Measurements from ENCODE around the gene TGFBR1.

The TGFBR1 gene

DNA sequence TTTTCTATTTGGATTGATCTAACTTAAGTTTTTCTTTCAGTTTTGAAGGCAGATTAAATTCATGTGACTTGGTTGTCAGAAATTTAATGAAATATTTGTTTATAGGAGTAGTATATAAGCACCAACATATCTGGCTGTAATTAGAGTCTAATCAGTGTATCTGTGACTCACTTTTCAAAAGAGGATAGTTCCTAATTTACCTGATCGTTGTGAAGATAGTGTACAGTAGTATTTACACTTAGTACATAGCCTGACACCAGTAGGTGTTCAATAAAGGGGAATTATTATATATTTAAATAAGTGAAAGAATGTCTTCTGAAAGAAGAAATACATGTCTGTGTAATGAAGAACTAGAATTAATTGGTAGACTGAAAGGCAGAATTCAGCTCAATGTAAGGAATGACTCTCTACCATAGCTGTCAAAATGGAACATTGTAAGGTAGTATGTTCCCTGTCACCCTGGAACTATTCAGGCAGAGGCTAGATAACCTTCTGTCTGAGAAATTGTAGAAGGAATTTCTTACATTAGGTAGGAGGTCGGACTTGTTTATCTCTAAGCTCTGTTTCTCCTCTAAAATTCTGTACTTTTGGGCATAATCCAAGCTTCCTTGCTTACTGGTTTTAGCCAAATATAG is 8.6 kb downstream of the TGFBR1 start:
- no peak for DNase-seq (ENCODE audit: low read depth, low spot score)
- TF ChIP-seq, protein P1, sequence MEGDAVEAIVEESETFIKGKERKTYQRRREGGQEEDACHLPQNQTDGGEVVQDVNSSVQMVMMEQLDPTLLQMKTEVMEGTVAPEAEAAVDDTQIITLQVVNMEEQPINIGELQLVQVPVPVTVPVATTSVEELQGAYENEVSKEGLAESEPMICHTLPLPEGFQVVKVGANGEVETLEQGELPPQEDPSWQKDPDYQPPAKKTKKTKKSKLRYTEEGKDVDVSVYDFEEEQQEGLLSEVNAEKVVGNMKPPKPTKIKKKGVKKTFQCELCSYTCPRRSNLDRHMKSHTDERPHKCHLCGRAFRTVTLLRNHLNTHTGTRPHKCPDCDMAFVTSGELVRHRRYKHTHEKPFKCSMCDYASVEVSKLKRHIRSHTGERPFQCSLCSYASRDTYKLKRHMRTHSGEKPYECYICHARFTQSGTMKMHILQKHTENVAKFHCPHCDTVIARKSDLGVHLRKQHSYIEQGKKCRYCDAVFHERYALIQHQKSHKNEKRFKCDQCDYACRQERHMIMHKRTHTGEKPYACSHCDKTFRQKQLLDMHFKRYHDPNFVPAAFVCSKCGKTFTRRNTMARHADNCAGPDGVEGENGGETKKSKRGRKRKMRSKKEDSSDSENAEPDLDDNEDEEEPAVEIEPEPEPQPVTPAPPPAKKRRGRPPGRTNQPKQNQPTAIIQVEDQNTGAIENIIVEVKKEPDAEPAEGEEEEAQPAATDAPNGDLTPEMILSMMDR (IDR thresholded peaks at IDR 0.05; ENCODE audit: low read depth, low read length) = no peak
- H3K4me3 ChIP-seq (ENCODE audit: low read depth, low read length) = no peak overlapping the region
- in situ Hi-C loops (cut with HindIII; ENCODE audit: low sequenced_read_pairs) = no loop called here

GRCh38 chr9:99114049-99114440 is 9.1 kb downstream of the TGFBR1 start:
- in situ Hi-C loops (cut with HindIII; ENCODE audit: low sequenced_read_pairs) = no loop called here
- no peak overlapping the region for H3K4me3 ChIP-seq (ENCODE audit: low read depth, low read length)
- no peak for DNase-seq (ENCODE audit: low read depth, low spot score)
- TF ChIP-seq, protein P1 (IDR thresholded peaks at IDR 0.05; ENCODE audit: low read depth, low read length) = no peak

GRCh38 chr9:99114846-99115500 is 10.1 kb downstream of the TGFBR1 start:
- in situ Hi-C loops (cut with HindIII; ENCODE audit: low sequenced_read_pairs) = no loop called here
- TF ChIP-seq, protein P1 (IDR thresholded peaks at IDR 0.05; ENCODE audit: low read depth, low read length) = no peak
- DNase-seq (ENCODE audit: low read depth, low spot score) = no peak
- no peak overlapping the region for H3K4me3 ChIP-seq (ENCODE audit: low read depth, low read length)

- TF ChIP-seq, protein P1 (IDR thresholded peaks at IDR 0.05; ENCODE audit: low read depth, low read length) = no peak
- DNase-seq (ENCODE audit: low read depth, low spot score) = no peak
- H3K4me3 ChIP-seq (ENCODE audit: low read depth, low read length) = no peak overlapping the region
- in situ Hi-C loops (cut with HindIII; ENCODE audit: low sequenced_read_pairs) = no loop called here
Measured at GRCh38 chr9:99116003-99116411, 11.1 kb downstream of the TGFBR1 start.

DNA sequence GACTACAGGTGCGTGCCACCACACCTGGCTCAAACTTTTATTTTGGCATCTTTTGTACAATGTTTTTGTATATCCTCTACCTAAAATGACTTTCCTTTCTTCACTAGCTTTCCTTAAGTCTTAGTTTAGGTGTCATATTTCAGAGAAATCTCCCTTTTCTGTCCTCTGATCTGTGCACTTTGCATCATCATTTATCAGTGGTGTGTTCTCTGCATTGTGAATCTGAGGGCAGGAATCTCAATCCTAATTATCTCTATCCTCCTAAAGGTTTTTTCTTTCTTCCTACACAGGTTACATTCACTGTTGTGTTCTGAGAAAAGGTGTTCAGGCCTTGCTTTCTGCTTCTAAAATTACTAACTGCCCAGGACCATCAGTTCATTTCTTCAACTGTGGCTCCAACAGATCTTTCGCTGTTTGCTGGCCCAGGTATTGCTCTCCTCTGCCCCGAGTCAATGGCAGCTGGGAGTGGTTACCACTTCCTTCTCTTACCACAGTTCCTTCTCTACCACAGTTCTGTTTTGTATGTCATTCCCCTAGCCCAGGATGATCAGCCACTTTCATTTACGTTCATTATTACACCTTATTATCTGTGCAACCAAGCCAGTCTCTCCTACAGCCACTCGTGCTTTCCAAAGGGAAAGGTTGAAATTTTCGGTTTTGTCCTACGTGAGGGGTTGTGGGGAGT is 14.0 kb downstream of the TGFBR1 start:
- TF ChIP-seq, protein P1 (IDR thresholded peaks at IDR 0.05; ENCODE audit: low read depth, low read length) = no peak
- no peak for DNase-seq (ENCODE audit: low read depth, low spot score)
- in situ Hi-C loops (cut with HindIII; ENCODE audit: low sequenced_read_pairs) = no loop called here
- no peak overlapping the region for H3K4me3 ChIP-seq (ENCODE audit: low read depth, low read length)

DNA sequence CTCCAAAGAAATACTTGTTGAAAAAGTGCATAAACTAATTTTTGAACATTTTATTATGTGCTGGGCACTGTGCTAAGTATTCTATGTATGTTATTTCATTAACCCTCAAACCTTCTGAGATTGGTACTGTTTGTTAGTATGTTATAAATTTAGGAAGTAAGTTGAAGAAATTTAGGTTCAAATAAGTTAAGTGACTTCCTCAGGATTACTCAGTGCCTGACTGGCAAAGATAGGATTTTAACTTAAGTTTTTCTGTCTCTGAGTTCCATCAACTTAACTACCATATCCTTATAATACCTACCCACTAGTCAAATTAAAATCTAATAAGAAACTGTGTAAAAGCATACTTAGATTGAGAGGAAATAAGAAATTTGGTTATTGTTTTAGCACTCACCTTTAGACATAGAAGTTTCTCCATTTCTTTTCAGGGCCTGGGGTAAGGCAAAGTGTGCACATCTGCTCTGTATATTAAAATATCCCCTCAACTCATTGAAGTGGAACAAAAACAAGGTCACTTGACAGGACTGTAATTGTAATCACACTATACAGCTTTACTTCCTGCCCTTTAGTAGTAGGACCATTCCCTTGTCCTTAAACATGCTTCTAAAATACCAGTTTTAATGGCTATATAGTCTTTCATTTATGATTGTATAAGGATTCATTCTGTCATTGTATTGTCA is 15.2 kb downstream of the TGFBR1 start:
- TF ChIP-seq, protein P1 (IDR thresholded peaks at IDR 0.05; ENCODE audit: low read depth, low read length) = no peak
- in situ Hi-C loops (cut with HindIII; ENCODE audit: low sequenced_read_pairs) = no loop called here
- no peak overlapping the region for H3K4me3 ChIP-seq (ENCODE audit: low read depth, low read length)
- no peak for DNase-seq (ENCODE audit: low read depth, low spot score)

All from astrocyte of the spinal cord (primary cell).